ENCODE data around the gene RESF1. TPM values are rescaled to one million over a fixed set of nuclear protein-coding genes. Genes with fewer than 3 reads are reported as not detected.
"Not testable (repeated sequence)": the region's sequence is repeated elsewhere in the genome, so short reads cannot be mapped to it uniquely, and the experiment has no call there.

Gene RESF1
- total and polyA plus RNA-seq, 3 experiments from 2014 or later, result 90.5 to 313 (median 90.9) TPM

- H3K9me3 Mint-ChIP-seq, result peaks cover 0 to 7% (median 3%) of the 10 kb centered on the region in 5 donors
- ChIA-PET POLR2A (interaction anchor here (0.9 to 1.7 kb wide), 4 partner anchors 28 to 41 kb away, joined by 4 to 5 read pairs (median 4); no protein-coding TSS in a partner anchor), CTCF (interaction anchor here (1.1 to 3.4 kb wide), 4 partner anchors 9 to 41 kb away, joined by 3 to 13 read pairs (median 10); partner anchors contain the start of gene RESF1)
- no peaks in the 10 kb centered on the region for H3K27me3 ChIP-seq (ENCODE audit: insufficient read depth, low read length, poor library complexity, severe bottlenecking)
- peaks cover 53% of the 10 kb centered on the region for H3K4me1 ChIP-seq (ENCODE audit: insufficient read depth, low read length)
- peak overlapping the region; percentile 12 to 91 (median 81) for H3K27ac Mint-ChIP-seq
- no peak overlapping the region for H3K4me3 ChIP-seq (ENCODE audit: low read length)
- H3K4me3 Mint-ChIP-seq, result peak overlapping the region; percentile 0 to 66 (median 56)
- H3K4me1 Mint-ChIP-seq, result peaks cover 66 to 77% (median 75%) of the 10 kb centered on the region in 3 donors
- peak in 4 of 5 donors; percentile 3 to 60 (median 36) for DNase-seq
- peaks cover 0 to 16% (median 3%) of the 10 kb centered on the region in 3 donors for H3K36me3 Mint-ChIP-seq
- no peaks in the 10 kb centered on the region for H3K27me3 Mint-ChIP-seq
- H3K36me3 ChIP-seq (ENCODE audit: insufficient read depth, low read length), result no peaks in the 10 kb centered on the region
- no peaks in the 10 kb centered on the region for H3K9me3 ChIP-seq (ENCODE audit: low read length)
- H3K27ac ChIP-seq (ENCODE audit: low read depth, low read length), result no peak overlapping the region
Measured at GRCh38 chr12:31931796-31932715, 27.2 kb upstream of the RESF1 start.

- H3K27me3 Mint-ChIP-seq, result no peaks in the 10 kb centered on the region
- POLR2A ChIA-PET, result no interaction called here
- CTCF ChIA-PET, result no interaction called here
Measured at GRCh38 chr12:31944299-31944698, 14.9 kb upstream of the RESF1 start.

GRCh38 chr12:31947971-31948370, 11.2 kb upstream of the RESF1 start:
- H3K4me1 ChIP-seq (ENCODE audit: insufficient read depth, low read length), result peaks cover 6% of the 10 kb centered on the region
- no peak overlapping the region for H3K4me3 ChIP-seq (ENCODE audit: low read length)
- H3K27ac ChIP-seq (ENCODE audit: low read depth, low read length), result no peak overlapping the region
- ChIA-PET CTCF (no interaction called here), POLR2A (no interaction called here)
- Mint-ChIP-seq H3K4me3 (no peak overlapping the region), H3K27me3 (no peaks in the 10 kb centered on the region), H3K27ac (peak overlapping the region in 1 of 8 donors; percentile 44), H3K9me3 (peaks cover 13 to 24% (median 13%) of the 10 kb centered on the region in 5 donors), H3K36me3 (peaks cover 7 to 42% (median 14%) of the 10 kb centered on the region in 3 donors), H3K4me1 (peaks cover 17 to 31% (median 27%) of the 10 kb centered on the region in 3 donors)
- no peak for DNase-seq
- H3K36me3 ChIP-seq (ENCODE audit: insufficient read depth, low read length), result no peaks in the 10 kb centered on the region
- peaks cover 8% of the 10 kb centered on the region for H3K9me3 ChIP-seq (ENCODE audit: low read length)
- no peaks in the 10 kb centered on the region for H3K27me3 ChIP-seq (ENCODE audit: insufficient read depth, low read length, poor library complexity, severe bottlenecking)

More at GRCh38 chr12:31944299-31944698, 14.9 kb upstream of the RESF1 start:
- Histone ChIP-seq H3K4me3 (ENCODE audit: low read length) (no peak overlapping the region), H3K4me1 (ENCODE audit: insufficient read depth, low read length) (no peaks in the 10 kb centered on the region), H3K27me3 (ENCODE audit: insufficient read depth, low read length, poor library complexity, severe bottlenecking) (no peaks in the 10 kb centered on the region), H3K9me3 (ENCODE audit: low read length) (peaks cover 19% of the 10 kb centered on the region), H3K36me3 (ENCODE audit: insufficient read depth, low read length) (no peaks in the 10 kb centered on the region), H3K27ac (ENCODE audit: low read depth, low read length) (no peak overlapping the region)
- Mint-ChIP-seq H3K4me3 (no peak overlapping the region), H3K27ac (no peak overlapping the region), H3K9me3 (peaks cover 13 to 38% (median 26%) of the 10 kb centered on the region in 5 donors), H3K36me3 (peaks cover 12 to 37% (median 13%) of the 10 kb centered on the region in 3 donors), H3K4me1 (peaks cover under 1 to 8% (median 4%) of the 10 kb centered on the region in 3 donors)
- no peak for DNase-seq

- H3K9me3 ChIP-seq (ENCODE audit: low read length); H3K27ac ChIP-seq (ENCODE audit: low read depth, low read length); CTCF ChIA-PET; DNase-seq; H3K36me3 ChIP-seq (ENCODE audit: insufficient read depth, low read length); POLR2A ChIA-PET; H3K27me3 ChIP-seq (ENCODE audit: insufficient read depth, low read length, poor library complexity, severe bottlenecking); H3K27me3 Mint-ChIP-seq; H3K4me1 ChIP-seq (ENCODE audit: insufficient read depth, low read length); H3K4me3 ChIP-seq (ENCODE audit: low read length): not testable (repeated sequence)
- Mint-ChIP-seq H3K9me3 (peaks cover 8 to 16% (median 12%) of the 10 kb centered on the region in 5 donors), H3K4me1 (peaks cover 17 to 40% (median 35%) of the 10 kb centered on the region in 3 donors), H3K27ac (peak overlapping the region in 3 of 8 donors; percentile 29 to 70 (median 48)), H3K4me3 (peak overlapping the region in 1 of 7 donors; percentile 18), H3K36me3 (peaks cover 5 to 34% (median 12%) of the 10 kb centered on the region in 3 donors)
Measured at GRCh38 chr12:31948697-31949359, 10.4 kb upstream of the RESF1 start.

GRCh38 chr12:31950088-31950487, 9.1 kb upstream of the RESF1 start:
- DNase-seq, result no peak
- Histone ChIP-seq H3K4me1 (ENCODE audit: insufficient read depth, low read length) (peaks cover 9% of the 10 kb centered on the region), H3K27me3 (ENCODE audit: insufficient read depth, low read length, poor library complexity, severe bottlenecking) (no peaks in the 10 kb centered on the region), H3K4me3 (ENCODE audit: low read length) (no peak overlapping the region), H3K27ac (ENCODE audit: low read depth, low read length) (no peak overlapping the region), H3K9me3 (ENCODE audit: low read length) (no peaks in the 10 kb centered on the region), H3K36me3 (ENCODE audit: insufficient read depth, low read length) (no peaks in the 10 kb centered on the region)
- ChIA-PET CTCF (interaction anchor here (1.1 kb wide), 1 partner anchor 220 kb away, joined by 3 read pairs; no protein-coding TSS in a partner anchor), POLR2A (interaction anchor here (0.5 kb wide), 1 partner anchor 145 kb away, joined by 3 read pairs; no protein-coding TSS in a partner anchor)
- peak overlapping the region in 5 of 8 donors; percentile 47 to 88 (median 66) for H3K27ac Mint-ChIP-seq
- H3K4me3 Mint-ChIP-seq, result peak overlapping the region in 1 of 7 donors; percentile 41
- peaks cover 3 to 24% (median 9%) of the 10 kb centered on the region in 3 donors for H3K36me3 Mint-ChIP-seq
- peaks cover 4 to 16% (median 8%) of the 10 kb centered on the region in 5 donors for H3K9me3 Mint-ChIP-seq
- H3K27me3 Mint-ChIP-seq, result no peaks in the 10 kb centered on the region
- H3K4me1 Mint-ChIP-seq, result peaks cover 21 to 51% (median 48%) of the 10 kb centered on the region in 3 donors

GRCh38 chr12:31950492-31950891, 8.7 kb upstream of the RESF1 start:
- H3K4me1 ChIP-seq (ENCODE audit: insufficient read depth, low read length), result peaks cover 13% of the 10 kb centered on the region
- no peak overlapping the region for H3K4me3 Mint-ChIP-seq
- H3K27ac ChIP-seq (ENCODE audit: low read depth, low read length), result no peak overlapping the region
- H3K9me3 Mint-ChIP-seq, result peaks cover 4 to 16% (median 8%) of the 10 kb centered on the region in 5 donors
- H3K36me3 Mint-ChIP-seq, result peaks cover 3 to 24% (median 9%) of the 10 kb centered on the region in 3 donors
- H3K27me3 Mint-ChIP-seq, result no peaks in the 10 kb centered on the region
- CTCF ChIA-PET, result interaction anchor here (1.1 kb wide), 1 partner anchor 221 kb away, joined by 3 read pairs; no protein-coding TSS in a partner anchor
- DNase-seq, result no peak
- no peaks in the 10 kb centered on the region for H3K27me3 ChIP-seq (ENCODE audit: insufficient read depth, low read length, poor library complexity, severe bottlenecking)
- peaks cover 25 to 55% (median 52%) of the 10 kb centered on the region in 3 donors for H3K4me1 Mint-ChIP-seq
- no peaks in the 10 kb centered on the region for H3K36me3 ChIP-seq (ENCODE audit: insufficient read depth, low read length)
- H3K9me3 ChIP-seq (ENCODE audit: low read length), result no peaks in the 10 kb centered on the region
- H3K4me3 ChIP-seq (ENCODE audit: low read length), result no peak overlapping the region
- peak overlapping the region in 5 of 8 donors; percentile 47 to 88 (median 66) for H3K27ac Mint-ChIP-seq
- POLR2A ChIA-PET, result interaction anchor here (0.5 kb wide), 1 partner anchor 146 kb away, joined by 3 read pairs; no protein-coding TSS in a partner anchor

- Histone ChIP-seq H3K4me1 (ENCODE audit: insufficient read depth, low read length) (peaks cover 15% of the 10 kb centered on the region), H3K27ac (ENCODE audit: low read depth, low read length) (no peak overlapping the region), H3K9me3 (ENCODE audit: low read length) (no peaks in the 10 kb centered on the region), H3K36me3 (ENCODE audit: insufficient read depth, low read length) (no peaks in the 10 kb centered on the region), H3K27me3 (ENCODE audit: insufficient read depth, low read length, poor library complexity, severe bottlenecking) (no peaks in the 10 kb centered on the region), H3K4me3 (ENCODE audit: low read length) (no peak overlapping the region)
- POLR2A ChIA-PET, result no interaction called here
- Mint-ChIP-seq H3K9me3 (peaks cover 4 to 16% (median 8%) of the 10 kb centered on the region in 5 donors), H3K4me1 (peaks cover 29 to 60% (median 56%) of the 10 kb centered on the region in 3 donors), H3K36me3 (peaks cover 3 to 24% (median 9%) of the 10 kb centered on the region in 3 donors), H3K4me3 (no peak overlapping the region), H3K27ac (peak overlapping the region in 2 of 8 donors; percentile 45 to 51), H3K27me3 (no peaks in the 10 kb centered on the region)
- CTCF ChIA-PET, result interaction anchor here (1.1 kb wide), 1 partner anchor 221 kb away, joined by 3 read pairs; no protein-coding TSS in a partner anchor
- no peak for DNase-seq
Measured at GRCh38 chr12:31951008-31951407, 8.2 kb upstream of the RESF1 start.
